Brain microvascular endothelial cell (primary cell): ENCODE data around the gene ACOXL.

ENCODE experiments used
- DNase-seq: peaks from one replicate; pipeline ENCODE4 v3.0.0-alpha.2; 2020
- H3K27ac ChIP-seq: fragments of 250-450 bp; sonication (Bioruptor Pico); 2 replicates; pipeline ENCODE4 v1.5.1; 2020; ENCODE audit warnings: mild to moderate bottlenecking, moderate library complexity
- H3K27me3 ChIP-seq: fragments of 250-450 bp; sonication (Bioruptor Pico); replicated peaks from 2 replicates; pipeline ENCODE4 v1.5.1; 2020; ENCODE audit warnings: mild to moderate bottlenecking
- H3K36me3 ChIP-seq: fragments of 250-450 bp; sonication (Bioruptor Pico); replicated peaks from 2 replicates; pipeline ENCODE4 v1.5.1; 2020; ENCODE audit warnings: mild to moderate bottlenecking
- H3K4me3 ChIP-seq: 2 replicates; pipeline ENCODE4 v1.5.1; 2011; ENCODE audit warnings: low read depth, mild to moderate bottlenecking, control low read depth, low read length, moderate library complexity
- in situ Hi-C: cut with HindIII; loops from 2 replicates; pipeline ENCODE4 v1.10.0; 2017; ENCODE audit warnings: low sequenced_read_pairs, low pct_ligation_motif_present
- TF ChIP-seq, protein P1 (sequence below): IDR thresholded peaks from 2 replicates; pipeline ENCODE4 v1.5.1; 2011; ENCODE audit warnings: low read depth, mild to moderate bottlenecking, moderate library complexity, low read length, control low read depth, inconsistent platforms; ENCODE audit errors: missing control alignments

ACOXL gene

DNA sequence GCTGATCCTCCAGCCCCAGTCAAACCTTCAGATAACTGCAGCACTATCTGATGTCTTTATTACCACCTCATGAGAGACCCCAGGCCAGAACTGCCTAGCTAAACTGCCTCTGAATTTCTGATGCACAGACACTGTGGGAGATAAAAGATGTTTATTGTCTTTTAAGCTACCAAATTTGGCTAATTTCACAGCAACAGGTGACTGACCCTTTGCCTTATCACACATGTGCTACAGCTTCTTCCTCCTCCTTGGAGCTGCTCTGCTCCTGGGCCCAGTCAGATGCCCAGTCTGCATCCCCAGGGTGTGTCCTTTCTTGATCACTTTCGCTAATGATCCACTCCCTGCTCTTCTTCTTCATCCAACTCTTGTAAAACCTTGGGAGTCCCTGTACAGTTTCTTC, 19.6 kb upstream of the ACOXL start:
- H3K27ac ChIP-seq: no peak overlapping the region
- no peak for DNase-seq
- peaks cover 31% of the 10 kb centered on the region for H3K27me3 ChIP-seq
- no peak overlapping the region for H3K4me3 ChIP-seq
- no peaks in the 10 kb centered on the region for H3K36me3 ChIP-seq
- in situ Hi-C loops: no loop called here
- TF ChIP-seq, protein P1, sequence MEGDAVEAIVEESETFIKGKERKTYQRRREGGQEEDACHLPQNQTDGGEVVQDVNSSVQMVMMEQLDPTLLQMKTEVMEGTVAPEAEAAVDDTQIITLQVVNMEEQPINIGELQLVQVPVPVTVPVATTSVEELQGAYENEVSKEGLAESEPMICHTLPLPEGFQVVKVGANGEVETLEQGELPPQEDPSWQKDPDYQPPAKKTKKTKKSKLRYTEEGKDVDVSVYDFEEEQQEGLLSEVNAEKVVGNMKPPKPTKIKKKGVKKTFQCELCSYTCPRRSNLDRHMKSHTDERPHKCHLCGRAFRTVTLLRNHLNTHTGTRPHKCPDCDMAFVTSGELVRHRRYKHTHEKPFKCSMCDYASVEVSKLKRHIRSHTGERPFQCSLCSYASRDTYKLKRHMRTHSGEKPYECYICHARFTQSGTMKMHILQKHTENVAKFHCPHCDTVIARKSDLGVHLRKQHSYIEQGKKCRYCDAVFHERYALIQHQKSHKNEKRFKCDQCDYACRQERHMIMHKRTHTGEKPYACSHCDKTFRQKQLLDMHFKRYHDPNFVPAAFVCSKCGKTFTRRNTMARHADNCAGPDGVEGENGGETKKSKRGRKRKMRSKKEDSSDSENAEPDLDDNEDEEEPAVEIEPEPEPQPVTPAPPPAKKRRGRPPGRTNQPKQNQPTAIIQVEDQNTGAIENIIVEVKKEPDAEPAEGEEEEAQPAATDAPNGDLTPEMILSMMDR: no peak

DNA sequence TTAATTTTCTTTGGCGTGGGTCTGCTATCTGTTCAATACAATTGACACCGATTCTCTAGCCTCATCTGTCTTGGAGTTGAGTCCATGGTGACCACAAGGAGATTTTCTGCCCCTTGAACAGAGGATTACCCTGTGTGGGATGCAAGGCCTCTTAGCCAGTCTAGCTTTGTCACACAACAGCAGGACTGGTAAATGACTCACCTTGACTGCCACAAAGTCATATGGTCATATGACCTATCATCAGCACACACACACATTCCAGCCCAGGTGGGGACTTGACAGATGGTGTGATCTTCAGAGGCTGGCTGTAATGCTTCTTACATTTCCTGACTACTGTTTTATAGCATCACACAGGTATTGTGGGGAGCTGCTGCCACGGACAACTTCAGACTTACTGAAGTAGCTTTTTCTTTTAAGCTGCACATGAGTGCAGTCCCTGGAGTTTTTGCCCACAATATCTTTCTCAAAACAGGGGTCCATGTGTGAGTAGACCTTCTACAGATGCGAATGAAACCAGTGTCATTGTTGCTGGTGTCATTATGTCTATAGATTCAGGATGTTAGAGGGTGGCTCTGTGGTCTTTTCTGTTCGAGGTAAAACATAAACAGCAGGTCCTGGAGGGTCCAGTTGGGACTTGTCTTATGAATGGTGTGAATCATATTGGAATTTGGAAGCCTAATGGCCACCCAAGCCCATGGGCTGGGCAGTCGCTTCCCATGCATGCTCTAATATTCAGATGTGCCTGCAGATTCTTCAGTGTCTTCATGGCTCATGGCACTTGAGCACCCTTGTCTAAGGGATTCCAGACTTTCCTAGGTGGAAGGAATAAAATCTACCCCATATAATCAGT, 18.6 kb upstream of the ACOXL start:
- H3K4me3 ChIP-seq: no peak overlapping the region
- H3K27ac ChIP-seq: no peak overlapping the region
- in situ Hi-C loops: no loop called here
- no peak for DNase-seq
- TF ChIP-seq, protein P1: no peak
- H3K36me3 ChIP-seq: no peaks in the 10 kb centered on the region
- peaks cover 34% of the 10 kb centered on the region for H3K27me3 ChIP-seq

DNA sequence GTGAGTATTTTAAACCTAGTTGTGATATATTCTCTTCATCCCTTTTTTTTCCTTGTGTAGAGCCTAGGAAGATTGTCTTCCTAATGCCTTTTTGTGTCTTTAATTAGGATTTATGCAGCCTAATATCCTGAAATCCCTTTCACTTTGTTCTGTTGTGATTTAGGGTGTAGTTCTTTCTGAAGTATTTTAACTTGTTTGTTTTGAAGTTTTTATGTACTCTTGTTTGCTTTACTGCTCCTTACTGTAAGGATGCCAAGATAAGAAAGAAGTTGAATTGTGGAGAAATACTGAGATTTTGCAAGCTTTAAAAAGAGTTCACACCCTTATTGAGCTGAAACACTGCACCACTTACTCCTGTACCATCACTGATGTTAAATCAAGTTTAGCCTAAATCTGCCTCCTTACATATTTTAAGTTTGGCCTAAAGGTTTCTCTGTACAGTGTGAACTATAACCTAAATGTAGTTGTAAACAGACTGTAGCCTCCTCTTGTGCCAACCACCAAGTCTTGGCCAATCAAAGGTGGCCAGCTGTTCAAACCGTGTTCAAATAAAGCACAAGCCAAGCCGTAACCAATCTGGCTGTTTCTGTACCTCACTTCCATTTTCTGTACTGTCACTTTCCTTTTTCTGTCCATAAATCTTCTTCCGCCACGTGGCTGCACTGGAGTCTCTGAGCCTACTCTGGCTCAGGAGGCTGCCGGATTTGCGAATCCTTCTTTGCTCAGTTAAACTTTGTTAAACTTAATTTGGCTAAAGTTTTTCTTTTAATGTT, 17.7 kb upstream of the ACOXL start:
- H3K36me3 ChIP-seq: no peaks in the 10 kb centered on the region
- no peak overlapping the region for H3K27ac ChIP-seq
- H3K27me3 ChIP-seq: peaks cover 31% of the 10 kb centered on the region
- TF ChIP-seq, protein P1: no peak
- H3K4me3 ChIP-seq: no peak overlapping the region
- in situ Hi-C loops: no loop called here
- DNase-seq: no peak

DNA sequence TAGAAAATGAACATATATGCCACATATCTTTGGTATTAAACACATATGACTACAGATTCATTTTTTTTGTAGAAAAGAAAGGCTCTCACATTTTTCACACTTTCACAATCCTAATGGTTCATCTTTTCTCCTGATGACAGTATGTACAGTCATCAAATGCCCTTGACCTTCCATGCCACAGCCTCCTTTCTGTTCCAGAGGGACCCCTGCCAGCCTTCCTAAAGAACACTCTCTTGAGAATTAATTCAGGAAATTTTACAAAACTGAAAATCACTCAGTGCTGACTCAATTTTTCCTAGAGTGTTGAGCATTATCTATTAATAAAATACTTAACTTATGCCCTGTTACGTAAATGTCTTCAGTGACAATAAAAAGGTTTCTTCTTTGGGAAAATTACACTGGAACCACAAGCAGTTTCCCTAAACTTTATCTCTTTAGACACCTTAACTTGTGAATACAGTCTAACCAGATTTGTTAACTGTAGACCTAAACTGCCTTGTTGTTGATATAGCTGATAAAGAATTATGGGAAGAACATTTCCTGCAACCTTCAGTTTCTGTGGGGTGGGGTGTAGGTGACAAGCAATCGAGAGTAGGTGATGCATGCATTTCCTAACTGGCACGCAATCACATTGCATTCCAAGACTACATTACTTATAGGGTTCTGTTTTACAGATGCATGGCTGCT, 15.3 kb upstream of the ACOXL start:
- H3K27me3 ChIP-seq: peaks cover 24% of the 10 kb centered on the region
- TF ChIP-seq, protein P1: no peak
- in situ Hi-C loops: no loop called here
- no peak overlapping the region for H3K27ac ChIP-seq
- no peaks in the 10 kb centered on the region for H3K36me3 ChIP-seq
- no peak overlapping the region for H3K4me3 ChIP-seq
- DNase-seq: no peak

DNA sequence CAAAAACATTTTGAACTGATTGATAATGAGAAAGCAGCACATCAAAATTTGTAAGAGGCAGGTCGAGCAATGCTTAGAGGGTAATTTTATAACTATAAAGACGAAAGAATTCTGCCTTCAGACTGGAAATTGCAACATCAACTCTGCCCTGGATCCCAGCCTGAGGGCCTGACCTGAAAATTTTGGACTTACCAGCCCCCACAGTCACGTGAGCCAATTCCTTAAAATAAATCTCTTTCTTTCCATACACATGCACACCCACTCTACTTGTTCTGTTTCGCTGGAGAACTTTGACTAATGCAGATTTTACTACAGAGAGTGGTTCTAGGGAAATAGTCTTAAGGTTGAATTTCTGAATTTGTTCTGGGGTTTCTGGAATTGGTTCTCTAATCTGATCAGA, 14.6 kb upstream of the ACOXL start:
- TF ChIP-seq, protein P1: no peak
- in situ Hi-C loops: no loop called here

More for the DNA sequence above, 14.6 kb upstream of the ACOXL start:
- H3K27me3 ChIP-seq: peaks cover 25% of the 10 kb centered on the region
- H3K27ac ChIP-seq: no peak overlapping the region
- DNase-seq: no peak
- H3K36me3 ChIP-seq: no peaks in the 10 kb centered on the region
- H3K4me3 ChIP-seq: no peak overlapping the region
